ENCODE results near the gene CNOT4. TPM values are rescaled to one million over a fixed set of nuclear protein-coding genes. Genes with fewer than 3 reads are reported as not detected.

CNOT4 gene
- total RNA-seq, 1 experiment from 2014 or later = 22.0 TPM

GRCh38 chr7:135313971-135314370 lies 195.9 kb downstream of the CNOT4 start:
- Histone ChIP-seq H3K4me1 (no peaks in the 10 kb centered on the region), H3K4me3 (ENCODE audit: low read depth, low read length) (no peak overlapping the region), H3K27me3 (replicated peaks; ENCODE audit: control insufficient read depth, insufficient read depth, low read length) (no peaks in the 10 kb centered on the region), H3K9me3 (no peaks in the 10 kb centered on the region), H3K36me3 (ENCODE audit: control insufficient read depth, insufficient read depth, low read length) (no peaks in the 10 kb centered on the region)
- BruUV-seq (replicated peaks) = no TSS peak
- DNase-seq = no peak
- Mint-ChIP-seq H3K36me3 (ENCODE audit: insufficient read depth, unreplicated experiment) (no peaks in the 10 kb centered on the region), H3K27me3 (ENCODE audit: insufficient read depth, unreplicated experiment) (peaks cover 4% of the 10 kb centered on the region), H3K4me1 (ENCODE audit: low read depth, unreplicated experiment) (no peaks in the 10 kb centered on the region), H3K4me3 (ENCODE audit: unreplicated experiment) (no peak overlapping the region), H3K9me3 (ENCODE audit: unreplicated experiment) (no peaks in the 10 kb centered on the region), H3K27ac (ENCODE audit: unreplicated experiment) (no peak overlapping the region)
- intact Hi-C loops (cut with micrococcal nuclease; ENCODE audit: unreplicated experiment) = no loop called here
- POLR2A ChIA-PET = no interaction called here
- CTCF ChIA-PET = no interaction called here
- no peak for TF ChIP-seq CTCF (IDR thresholded peaks at IDR 0.05; ENCODE audit: insufficient read depth in 1 of 2, low read depth in 1 of 2, low read length in 1 of 2, severe bottlenecking in 1 of 2, unreplicated experiment in 1 of 2)

Other genes with a start within 250 kb of the CNOT4 start
- 114 and 115 TPM in 2 replicates for gene NUP205, start 47.8 kb upstream of the CNOT4 start, total RNA-seq (2022)
- 19.6 and 21.5 TPM in 2 replicates for gene STMP1, start 152.4 kb upstream of the CNOT4 start, total RNA-seq (2022)
- not detected in 2 replicates for gene SLC13A4, start 218.1 kb upstream of the CNOT4 start, total RNA-seq (2022)
- gene FAM180A, start 238.7 kb upstream of the CNOT4 start, total RNA-seq (2022) = not detected in 2 replicates